ENCODE measurements around the gene ZCCHC14.
"Not testable (repeated sequence)": the region's sequence is repeated elsewhere in the genome, so short reads cannot be mapped to it uniquely, and the experiment has no call there.

Gene ZCCHC14

DNA sequence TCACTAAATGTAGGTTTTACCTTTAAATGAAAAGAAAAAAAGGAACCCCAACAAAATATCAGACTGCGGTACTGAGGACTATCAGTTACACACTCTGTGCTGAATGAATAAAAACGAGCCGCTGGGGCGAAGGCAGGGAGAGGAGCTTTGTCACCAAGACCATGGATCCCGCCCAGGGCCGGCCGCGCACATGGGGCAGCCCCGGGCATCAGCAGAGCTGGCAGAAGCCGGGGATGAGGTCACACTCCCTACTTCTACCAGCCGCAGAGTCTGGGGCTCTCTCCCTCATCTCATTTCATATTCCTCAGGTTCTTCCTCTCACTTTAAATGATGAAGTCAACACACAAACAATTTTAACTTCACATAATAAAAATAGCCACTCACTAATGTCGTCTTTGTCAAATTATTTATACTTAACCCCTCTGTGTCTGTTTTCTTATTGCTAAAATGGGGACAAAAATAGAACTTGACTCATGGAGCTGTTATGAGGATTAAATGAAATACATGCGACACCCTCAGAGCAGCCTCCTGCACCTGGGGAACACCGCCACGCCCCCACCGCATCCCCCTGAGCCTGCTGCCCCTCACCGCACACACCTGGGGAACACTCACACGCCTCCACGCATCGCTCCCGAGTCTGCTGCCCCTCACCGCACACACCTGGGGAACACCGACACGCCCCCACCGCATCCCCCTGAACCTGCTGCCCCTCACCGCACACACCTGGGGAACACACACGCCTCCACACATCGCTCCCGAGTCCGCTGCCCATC is 15.4 kb downstream of the ZCCHC14 start:
- not testable (repeated sequence) for DNase-seq (ENCODE audit: low read depth)

DNA sequence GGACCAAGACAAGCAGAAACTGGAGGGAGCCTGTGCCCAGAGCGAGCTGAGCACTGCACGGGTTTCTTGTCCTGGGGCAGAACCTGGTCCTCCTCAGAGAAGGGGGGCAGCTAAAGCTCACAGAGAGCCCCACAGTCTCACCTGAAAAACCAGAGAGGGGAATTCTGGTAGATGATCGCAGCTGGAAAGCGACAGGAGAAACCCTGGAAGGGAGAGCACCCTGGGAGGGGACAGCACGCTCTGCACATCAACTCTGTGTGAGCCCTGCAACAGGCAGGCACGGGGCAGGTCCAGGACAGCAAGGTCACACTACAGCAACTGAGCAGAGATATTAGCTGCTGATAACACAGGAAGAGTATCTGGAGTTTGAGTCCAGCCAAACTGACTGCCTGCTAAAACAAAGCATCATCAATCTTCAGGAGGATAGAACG is 18.2 kb downstream of the ZCCHC14 start:
- no peak for DNase-seq (ENCODE audit: low read depth)

DNA sequence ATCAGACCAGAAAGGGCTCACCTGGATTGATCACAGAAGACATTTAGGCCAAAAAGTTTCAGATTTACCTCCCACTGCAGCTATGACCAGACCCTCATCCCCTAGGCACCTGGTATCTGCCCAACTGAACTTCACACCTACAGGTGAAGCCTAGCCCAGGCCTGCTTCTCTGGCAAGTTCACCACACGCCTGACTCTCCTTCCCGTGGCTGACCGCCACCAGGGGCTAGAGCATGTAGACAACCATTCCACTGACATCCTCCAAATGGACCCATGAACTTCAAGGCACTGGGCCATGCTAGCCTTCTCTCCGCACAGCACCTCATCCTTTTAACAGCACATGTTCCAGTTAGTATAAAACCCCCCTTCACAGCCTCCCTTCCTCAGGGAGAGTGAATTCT is 18.8 kb downstream of the ZCCHC14 start:
- no peak for DNase-seq (ENCODE audit: low read depth)

DNA sequence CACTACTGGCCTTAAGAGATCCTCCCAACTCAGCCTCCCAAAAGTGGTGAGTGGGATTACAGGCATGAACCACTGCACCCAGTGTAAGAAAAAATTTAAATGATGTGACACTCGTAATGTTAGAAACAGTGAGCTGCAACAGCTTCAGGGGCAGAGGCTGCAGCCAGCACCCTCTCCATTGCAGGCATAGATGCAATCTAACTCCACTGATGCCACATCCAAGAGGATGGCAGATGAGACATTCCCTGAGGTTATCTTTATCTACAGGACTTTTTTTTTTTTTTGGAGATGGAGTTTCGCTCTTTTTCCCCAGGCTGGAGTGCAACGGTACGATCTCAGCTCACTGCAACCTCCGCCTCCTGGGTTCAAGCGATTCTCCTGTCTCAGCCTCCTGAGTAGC is 19.9 kb downstream of the ZCCHC14 start:
- no peak for DNase-seq (ENCODE audit: low read depth)

DNA sequence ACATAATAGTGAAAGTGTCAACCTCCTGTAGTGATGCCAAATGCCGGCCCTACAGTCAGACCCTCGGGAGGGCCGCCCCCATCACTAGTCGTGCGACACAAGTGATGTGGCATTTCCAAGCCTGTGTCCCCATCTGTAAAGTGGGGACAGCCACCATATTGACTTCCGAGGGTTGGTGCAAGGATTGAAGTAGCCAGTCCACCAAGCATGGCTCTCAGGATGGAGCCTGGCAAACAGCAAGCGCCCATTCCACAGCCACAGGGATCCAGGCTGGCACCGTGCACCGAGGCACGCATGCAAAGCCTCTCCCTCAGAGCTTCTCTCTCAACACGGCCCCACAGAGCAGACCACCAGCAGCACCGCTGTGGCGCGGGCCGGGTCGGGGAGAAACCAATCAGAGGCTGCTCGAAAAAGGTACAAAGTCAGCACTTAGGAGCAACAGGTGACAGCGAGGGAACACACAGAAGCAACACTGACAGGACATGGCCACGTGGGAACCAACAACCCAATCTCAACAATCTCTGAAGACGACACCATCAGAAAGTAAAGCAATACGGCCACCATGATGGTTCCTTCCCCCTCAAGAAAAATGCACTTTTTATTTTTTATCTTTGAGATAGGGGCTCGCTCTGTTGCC is 20.6 kb downstream of the ZCCHC14 start:
- DNase-seq (ENCODE audit: low read depth): no peak

DNA sequence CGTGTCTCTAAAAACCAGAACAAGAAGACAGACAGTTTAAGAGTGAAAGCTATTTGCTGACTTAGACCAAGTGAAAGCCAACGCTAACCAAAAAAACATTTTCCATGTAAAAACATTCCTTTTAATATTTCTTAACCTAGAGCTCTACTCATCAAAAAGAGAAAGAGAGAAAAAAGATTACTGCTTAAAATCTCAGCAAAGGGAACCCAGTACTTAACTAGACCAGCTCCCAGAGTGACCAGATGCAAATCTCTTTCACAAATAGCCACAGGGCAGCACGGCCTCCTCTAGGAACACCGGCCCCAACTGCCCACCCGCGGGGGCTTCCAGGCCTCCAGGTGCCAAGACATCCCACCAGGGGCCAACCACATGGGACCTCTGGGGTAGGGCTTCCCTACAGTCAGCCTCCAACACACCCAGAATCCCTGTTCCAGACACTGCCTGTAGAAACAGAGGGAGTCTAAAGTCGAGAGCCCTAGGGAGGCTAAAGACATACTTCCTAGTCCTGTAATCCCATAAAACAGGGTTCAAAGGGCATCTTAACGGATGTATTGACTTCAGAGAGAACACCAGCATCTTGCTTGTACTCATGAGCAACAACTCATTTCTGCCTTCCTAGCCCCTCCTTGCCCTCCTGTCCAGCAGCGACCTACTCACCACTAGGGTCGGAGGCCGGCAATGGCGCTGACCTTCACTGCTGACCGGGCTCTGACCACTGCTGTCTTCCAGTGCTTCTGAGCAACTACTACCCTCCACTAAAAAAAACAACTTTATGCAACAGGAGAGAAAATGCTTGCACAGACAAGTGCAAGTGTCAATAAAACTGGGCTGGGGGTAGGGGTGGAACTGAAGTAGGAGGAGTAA is 21.3 kb downstream of the ZCCHC14 start:
- no peak for DNase-seq (ENCODE audit: low read depth)

DNA sequence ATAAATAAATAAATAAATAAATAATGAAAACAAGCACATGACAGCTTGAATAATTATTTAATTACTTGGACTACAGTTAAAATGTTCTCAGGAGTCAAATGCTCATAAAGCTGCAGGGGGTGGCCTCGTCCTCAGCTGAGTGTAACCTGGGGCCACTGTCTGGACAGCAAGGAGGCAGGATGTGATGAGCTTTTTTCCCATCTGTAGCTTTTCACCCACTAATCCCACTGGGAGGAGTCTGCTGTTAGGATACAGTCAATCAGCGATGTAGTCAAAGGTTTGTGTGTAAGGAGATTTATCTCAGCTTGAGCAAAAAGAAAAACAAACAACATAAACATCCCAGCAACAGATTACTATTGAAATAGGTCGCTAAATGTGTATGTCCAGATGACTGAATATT is 22.5 kb downstream of the ZCCHC14 start:
- DNase-seq (ENCODE audit: low read depth): no peak

DNA sequence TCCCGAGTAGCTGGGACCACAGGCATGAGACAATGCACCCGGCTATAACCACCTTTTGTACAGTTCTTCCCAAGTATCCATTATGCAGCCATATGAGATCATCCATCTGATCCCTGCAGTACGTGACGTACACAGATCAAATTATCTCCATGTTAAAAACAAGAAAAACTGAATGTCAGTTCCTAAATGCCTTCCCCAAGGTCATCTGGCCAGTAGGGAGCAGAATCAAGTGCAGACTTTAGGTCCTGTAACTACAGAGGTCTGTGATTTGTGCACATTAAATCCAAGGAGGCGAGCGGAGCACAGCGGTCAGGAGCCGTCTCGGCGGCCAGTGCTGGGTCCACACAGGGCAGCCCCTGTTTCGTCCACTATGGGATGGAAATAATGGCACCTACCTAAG is 23.7 kb downstream of the ZCCHC14 start:
- no peak for DNase-seq (ENCODE audit: low read depth)

DNA sequence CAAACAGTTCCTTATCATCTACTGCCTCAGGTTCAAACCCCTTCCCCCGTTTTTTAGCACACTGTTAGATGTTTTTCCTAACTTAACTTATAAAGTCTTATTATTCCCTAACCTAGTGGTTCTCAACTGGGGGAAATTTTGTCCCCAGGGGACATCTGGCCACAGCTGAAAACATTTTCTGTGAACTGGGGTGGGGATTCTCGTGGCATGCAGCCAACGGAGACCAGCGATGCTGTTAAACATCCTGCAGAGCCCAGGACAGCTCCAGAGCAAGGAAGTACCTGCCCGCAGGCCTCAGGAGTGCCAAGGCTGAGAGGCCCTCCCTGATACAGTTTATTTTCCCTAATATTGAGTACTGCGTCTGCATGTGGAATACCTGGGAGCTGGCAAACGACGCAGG is 24.3 kb downstream of the ZCCHC14 start:
- no peak for DNase-seq (ENCODE audit: low read depth)

DNA sequence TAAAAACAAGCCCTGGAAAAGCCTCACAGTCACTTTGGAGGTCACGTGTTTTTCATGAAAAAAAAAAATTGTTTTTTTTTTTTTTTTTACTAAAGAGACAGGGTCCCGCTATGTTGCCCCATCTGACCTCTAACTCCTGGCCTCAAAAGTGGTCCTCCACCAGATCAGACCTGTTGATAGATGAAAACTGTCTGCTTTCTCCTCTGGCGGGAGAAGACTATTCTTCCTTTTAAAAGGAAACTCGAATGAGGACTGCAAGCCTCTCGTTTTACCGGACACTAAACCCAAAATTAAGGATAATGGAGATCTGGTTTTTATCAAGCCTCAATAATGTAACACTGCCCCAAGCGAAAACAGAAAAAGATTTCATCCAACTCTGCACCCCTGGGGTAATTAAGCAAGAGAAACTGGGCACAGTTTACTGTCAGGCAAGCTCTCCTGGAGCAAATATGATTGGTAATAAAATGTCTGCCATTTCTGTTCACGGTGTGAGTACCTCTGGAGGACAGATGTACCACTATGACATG is 25.8 kb downstream of the ZCCHC14 start:
- no peak for DNase-seq (ENCODE audit: low read depth)

DNA sequence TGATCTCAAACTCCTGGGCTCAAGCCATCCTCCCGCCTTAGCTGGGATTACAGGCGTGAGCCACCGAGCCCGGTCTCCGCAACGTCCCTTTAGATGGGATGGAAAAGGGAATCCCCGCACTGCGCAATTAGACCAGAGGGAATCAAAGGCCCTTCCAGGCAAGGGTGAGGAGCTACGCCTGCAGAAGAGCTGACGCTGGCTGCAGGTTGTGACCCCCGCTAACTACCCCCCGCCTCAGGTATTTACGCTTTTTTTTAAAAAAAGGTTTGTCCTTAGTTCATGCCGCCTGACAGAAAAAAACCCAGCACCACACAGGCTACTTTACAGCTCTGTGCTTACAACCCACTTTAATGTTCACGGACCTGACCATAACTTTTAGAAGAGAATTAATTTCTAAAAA is 26.9 kb downstream of the ZCCHC14 start:
- DNase-seq (ENCODE audit: low read depth): no peak

DNA sequence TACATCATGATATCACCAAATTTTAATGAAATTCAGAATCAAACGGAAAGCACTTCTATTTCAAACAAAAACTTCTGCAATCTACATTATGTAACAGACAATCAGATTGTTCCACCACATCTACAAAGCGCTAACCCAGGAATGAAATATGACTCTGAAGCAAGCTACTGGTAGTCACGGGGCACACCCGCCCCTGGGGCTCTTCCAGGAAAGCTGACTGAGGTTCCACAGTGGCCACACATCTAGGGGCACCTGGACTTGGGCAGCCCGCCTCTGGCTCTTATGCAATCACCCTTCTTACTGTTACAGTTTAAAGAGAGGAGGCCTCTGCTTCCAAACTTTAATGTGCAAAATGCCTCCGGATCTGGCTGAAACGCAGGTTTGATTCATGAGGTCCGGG is 27.5 kb downstream of the ZCCHC14 start:
- peak; percentile 72 for DNase-seq (ENCODE audit: low read depth)

DNA sequence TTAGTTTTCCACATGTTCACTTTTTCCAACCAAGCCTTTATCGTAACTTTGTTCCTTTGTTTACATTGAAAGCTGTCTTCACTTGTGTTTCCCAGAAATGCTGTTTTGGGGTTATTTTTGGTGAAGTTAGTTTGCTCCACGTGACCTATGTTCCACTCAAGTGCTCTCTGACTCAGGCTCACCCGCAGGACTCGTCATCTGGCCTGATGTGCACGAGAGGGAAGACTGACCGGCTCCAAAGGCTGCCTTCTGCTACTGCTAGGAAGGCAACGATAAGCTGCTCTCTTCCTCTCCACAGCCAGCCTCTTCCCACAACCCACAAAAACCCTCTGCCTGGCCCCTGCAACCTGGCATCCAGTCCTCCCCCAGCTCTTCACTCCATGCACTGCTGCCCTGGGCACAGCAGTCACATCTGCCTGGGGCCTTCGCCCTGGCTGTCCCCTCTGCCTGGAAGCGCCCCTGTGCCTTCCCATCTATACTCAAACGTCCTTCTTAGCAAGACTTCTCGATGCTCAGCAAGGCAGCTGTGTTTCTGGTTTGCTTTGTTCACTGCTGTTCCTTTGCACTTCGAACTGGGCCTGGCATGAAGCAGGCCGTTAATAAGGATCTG is 28.0 kb downstream of the ZCCHC14 start:
- DNase-seq (ENCODE audit: low read depth): peak; percentile 71

DNA sequence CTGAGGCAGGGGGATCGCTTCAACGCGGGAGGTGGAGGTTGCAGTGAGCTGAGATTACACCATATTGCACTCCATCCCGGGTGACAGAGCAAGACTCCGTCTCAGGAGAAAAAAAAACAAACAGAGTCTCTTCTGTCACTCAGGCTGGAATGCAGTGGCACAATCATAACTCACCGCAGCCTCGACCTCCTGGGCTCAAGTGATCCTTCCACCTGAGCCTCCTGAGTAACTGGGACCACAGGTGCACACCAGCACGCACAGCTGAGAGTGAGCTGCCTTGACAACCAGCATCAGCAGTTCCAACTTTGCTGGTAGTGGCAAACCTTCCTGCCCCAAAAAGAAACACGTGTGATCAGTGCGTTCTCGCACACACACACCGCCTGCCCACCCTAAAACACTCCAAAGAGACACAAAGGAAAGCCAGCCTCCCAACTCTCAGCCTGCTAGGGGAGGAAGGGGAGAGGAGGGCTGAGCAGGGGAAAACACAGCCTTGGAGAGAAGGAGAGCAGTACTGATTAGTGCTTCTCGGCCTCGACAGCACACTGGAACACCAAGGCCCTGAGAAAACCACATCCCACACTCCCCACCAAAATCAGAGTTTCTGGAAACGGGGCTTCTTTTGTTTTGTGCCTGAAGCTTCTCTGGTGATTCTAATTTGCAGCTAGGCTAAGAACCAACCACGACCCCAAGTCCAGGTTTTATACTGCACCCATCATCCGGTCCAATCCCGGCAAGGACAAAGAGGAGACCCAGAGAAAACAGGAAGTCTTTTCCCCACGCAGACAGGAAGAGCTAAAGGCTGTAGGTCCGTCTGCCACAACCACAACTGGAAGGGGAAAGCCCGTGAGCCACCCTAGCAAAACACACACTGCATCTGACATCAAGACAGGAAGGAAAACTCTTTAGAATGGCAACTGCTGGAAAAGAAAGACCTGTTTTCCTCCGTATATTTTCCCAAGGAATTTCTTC is 28.8 kb downstream of the ZCCHC14 start:
- DNase-seq (ENCODE audit: low read depth): no peak

DNA sequence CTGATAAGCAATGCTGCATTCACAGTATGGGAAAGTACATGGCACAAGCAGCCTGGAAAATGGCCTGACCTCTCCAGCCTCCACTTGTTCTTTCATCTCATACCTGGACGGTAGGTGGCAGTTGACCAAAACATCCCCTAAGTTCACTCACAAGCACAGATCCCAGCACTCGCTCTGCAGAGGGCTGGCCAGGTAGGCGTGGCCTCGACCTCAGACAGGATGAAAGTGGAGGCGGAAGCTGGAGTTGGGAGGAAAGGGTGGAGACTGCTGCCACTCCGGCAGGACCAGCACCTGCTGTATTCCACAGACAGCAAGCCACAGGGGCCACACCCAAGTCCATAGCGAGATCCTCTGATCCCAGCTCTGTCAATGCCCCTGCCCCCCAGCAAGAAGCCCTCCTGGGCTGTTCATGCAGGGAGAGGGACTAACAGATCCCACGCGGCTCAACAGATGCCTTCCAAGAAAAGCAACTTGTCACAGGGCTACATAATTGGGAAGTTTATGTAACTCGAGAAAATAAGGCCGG is 31.3 kb downstream of the ZCCHC14 start:
- no peak for DNase-seq (ENCODE audit: low read depth)

DNA sequence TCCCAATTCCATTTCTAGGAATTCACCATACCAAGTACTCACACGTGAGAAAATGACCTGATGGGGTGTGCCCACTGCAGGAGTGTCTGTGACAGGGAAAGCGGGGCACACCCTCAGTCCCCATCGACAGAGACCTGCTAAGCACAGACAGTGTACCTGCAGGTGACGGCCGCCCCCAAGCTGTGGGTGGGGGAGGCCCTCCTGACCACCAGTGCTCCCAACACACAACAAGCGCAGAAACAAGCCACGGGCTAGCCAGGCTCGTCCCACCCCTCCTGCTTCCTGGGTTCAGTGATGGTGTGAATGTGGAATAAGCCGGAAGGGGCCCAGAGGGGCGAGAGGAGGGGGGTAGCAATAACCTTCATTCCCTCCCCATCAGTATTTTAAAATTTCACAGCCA is 31.9 kb downstream of the ZCCHC14 start:
- DNase-seq (ENCODE audit: low read depth): no peak

DNA sequence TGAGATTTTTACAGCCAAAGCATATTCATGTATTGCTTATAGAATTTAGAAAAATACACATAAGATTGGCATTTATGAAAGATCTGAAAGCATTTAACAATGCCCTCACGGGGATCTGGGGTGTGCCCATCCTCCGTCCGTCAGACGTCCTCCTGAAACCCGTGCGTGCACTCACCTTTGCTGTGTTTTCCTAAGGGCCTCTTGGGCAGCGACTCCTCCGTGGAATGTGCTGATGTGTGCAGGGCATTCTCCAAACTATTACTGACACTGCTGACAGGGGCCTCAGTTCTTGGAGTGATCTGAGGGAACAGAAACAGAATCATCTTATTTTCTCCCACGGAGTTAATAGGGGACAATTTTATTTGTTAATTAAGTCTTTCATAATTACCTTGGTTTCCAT is 33.0 kb downstream of the ZCCHC14 start:
- no peak for DNase-seq (ENCODE audit: low read depth)

DNA sequence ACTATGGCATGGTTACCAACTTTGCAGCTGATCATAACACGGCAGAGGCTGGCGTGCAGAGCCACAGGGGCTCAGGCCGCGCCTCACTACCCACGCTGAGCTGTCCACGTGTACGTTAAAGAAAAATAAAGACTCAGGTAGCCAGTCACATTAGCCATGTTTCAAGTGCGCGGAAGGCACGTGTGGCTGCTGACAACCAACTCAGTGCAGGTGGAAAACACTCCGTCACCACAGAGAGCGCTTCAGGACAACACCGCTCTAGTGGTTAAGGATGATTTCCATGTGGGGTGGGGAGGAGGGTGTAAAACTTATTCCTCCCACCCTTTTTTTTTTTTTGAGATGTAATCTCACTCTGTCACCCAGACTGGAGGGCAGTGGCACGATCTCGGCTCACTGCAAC is 33.8 kb downstream of the ZCCHC14 start:
- DNase-seq (ENCODE audit: low read depth): no peak

DNA sequence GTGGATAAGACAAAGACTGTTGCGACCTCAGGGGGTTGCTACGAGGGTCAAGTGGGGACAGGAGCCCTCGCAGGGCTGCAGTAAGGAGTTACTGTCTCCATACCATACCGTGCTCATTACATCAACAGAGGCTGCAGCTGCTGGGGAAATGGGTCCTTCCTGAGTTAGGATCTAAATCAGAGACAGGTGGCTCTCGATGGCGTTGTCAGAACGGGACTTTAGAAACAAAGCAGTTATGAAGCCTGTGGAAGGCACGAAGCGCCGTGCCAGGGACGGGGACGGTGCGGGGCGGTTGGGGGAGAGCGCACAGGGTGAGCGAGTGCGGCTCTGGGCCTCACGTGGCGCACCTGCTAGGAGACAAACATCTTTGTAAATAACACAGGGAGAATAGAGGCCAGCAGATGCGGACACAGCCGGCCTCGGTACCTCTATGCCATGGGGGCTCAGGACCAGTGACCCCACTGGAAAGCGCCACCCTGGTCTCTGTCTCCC is 34.4 kb downstream of the ZCCHC14 start:
- no peak for DNase-seq (ENCODE audit: low read depth)

DNA sequence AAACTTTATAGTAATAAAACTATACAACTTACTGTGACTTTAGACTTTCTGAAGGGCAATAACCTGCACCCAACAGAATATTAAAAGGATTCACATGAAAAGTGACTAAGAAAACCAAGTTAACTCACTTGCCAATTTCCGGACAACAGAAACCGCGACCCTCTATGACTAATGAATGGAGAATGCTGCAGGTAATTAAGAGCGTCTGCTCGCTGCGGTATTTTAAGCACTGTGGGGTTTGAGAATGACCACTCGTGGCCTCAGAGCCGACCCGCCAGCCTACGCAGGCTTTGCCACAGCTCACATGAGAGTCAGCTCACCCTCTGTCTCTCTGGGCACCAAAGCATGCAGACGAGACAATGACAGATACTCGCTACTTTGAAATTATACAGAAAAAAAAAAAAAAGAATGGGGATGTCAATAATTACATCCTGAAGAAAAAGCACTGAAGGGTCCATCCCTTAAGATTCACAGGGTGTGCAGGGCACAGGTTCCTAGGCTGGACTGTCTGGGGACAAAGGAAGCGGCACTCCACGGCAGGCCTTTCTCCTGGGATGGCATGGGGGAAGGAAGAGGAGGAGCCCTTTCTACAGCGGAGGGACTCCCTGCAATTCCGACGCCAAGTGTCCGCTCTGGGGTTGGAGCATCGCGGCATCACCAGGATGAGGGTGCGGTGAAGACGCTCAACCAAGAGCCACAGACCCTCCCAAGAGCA is 35.0 kb downstream of the ZCCHC14 start:
- peak; percentile 85 for DNase-seq (ENCODE audit: low read depth)

All from fibroblast of the conjunctiva (primary cell).